Sciatic nerve (tissue), 1 donor: ENCODE results near the gene TMEM270. TPM values are rescaled to one million over a fixed set of nuclear protein-coding genes. Genes with fewer than 3 reads are reported as not detected.

Experiments
- total RNA-seq: library from RNA; stranded (reverse); fragmentation: NEBNext Ultra II Directional; extraction: Animal tissue kit (Norgen Biotek cat#: 25700); gene quantifications from one replicate; pipeline ENCODE4 v1.2.1, GENCODE V29; 2021
- donor health status: DM: no; HTN: no; CAD: no.

Gene TMEM270
- total RNA-seq, 1 donor from 2014 or later = not detected

Other genes starting within 250 kb of the TMEM270 start
- 23.8 TPM for gene MLXIPL, start 236.6 kb upstream of the TMEM270 start, total RNA-seq
- 4.5 TPM for gene VPS37D, start 193.3 kb upstream of the TMEM270 start, total RNA-seq
- gene DNAJC30, start 177.7 kb upstream of the TMEM270 start, total RNA-seq = 10.5 TPM
- gene BUD23, start 177.6 kb upstream of the TMEM270 start, total RNA-seq = 47.4 TPM
- gene STX1A, start 141.5 kb upstream of the TMEM270 start, total RNA-seq = 7.5 TPM
- gene ABHD11, start 122.4 kb upstream of the TMEM270 start, total RNA-seq = 10.7 TPM
- not detected for gene CLDN3, start 90.9 kb upstream of the TMEM270 start, total RNA-seq
- gene CLDN4, start 30.2 kb upstream of the TMEM270 start, total RNA-seq = 0.85 TPM
- 6.2 TPM for gene METTL27, start 18.6 kb upstream of the TMEM270 start, total RNA-seq
- gene ELN, start 167.0 kb downstream of the TMEM270 start, total RNA-seq = 62.8 TPM
- gene LIMK1, start 222.6 kb downstream of the TMEM270 start, total RNA-seq = 17.6 TPM